ENCODE results near the gene OSTN.
"Not testable (repeated sequence)": the region's sequence is repeated elsewhere in the genome, so short reads cannot be mapped to it uniquely, and the experiment has no call there.

OSTN gene

DNA sequence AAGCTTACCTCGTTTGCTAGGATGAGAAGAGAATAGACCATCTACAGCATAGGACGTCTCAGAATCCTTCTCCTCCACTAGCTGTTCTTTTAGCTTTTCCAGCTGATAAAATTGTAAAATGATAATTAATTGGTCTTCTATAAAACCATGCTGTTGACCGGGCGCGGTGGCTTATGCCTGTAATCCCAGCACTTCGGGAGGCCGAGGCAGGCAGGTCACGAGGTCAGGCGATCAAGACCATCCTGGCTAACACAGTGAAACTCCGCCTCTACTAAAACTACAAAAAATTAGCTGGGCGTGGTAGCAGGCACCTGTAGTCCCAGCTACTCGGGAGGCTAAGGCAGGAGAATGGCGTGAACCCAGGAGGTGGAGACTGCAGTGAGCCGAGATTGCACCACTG lies 76.2 kb downstream of the OSTN start:
- not testable (repeated sequence) for H3K9me3 Mint-ChIP-seq, H3K27ac Mint-ChIP-seq, H3K4me3 Mint-ChIP-seq, H3K27me3 Mint-ChIP-seq, DNase-seq, H3K4me1 Mint-ChIP-seq, ATAC-seq

DNA sequence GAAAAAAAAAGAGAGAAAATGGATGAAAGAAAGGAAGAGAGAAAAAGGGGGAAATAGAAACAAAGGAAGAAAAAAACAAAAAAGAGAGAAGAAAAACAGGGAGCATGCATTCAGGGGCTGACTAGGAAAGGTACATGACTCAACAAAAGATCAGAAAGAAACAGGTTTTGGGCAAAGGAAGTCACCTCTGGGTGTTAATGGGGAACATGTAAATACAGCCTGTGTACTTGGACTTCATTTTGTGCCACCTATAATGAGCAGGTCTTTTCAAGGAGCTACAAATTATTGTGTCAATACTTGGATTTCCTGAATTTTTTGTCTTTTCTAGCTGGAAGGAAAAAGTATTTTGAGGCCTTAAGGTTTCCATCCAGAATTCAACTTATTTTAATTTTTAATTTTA lies 76.7 kb downstream of the OSTN start:
- ATAC-seq: no peak
- H3K27me3 Mint-ChIP-seq: no peaks in the 10 kb centered on the region
- no peak overlapping the region for H3K27ac Mint-ChIP-seq
- DNase-seq: no peak
- H3K9me3 Mint-ChIP-seq: peaks cover 7 to 8% of the 10 kb centered on the region in 2 donors
- H3K4me1 Mint-ChIP-seq: no peaks in the 10 kb centered on the region
- no peak overlapping the region for H3K4me3 Mint-ChIP-seq

DNA sequence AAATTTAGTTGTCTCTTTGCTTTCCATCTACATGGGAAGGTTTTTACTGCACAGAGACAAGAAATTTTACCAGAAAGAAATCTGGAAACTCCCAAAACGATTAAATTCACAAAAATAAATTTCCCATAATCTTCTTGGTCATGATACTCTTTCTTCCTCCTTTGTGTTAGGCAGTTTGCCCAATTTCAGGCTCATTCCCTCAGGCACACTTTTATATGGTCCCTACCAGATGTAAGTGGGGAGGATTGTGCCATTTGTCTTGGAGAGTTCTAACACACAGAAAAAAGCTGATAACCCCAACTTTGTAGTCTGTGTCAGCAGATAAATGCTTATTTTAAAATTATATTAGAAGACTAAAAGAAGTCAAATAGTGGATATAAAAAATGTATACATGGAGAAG lies 81.1 kb downstream of the OSTN start:
- ATAC-seq: no peak
- no peaks in the 10 kb centered on the region for H3K9me3 Mint-ChIP-seq
- H3K27ac Mint-ChIP-seq: no peak overlapping the region
- no peak overlapping the region for H3K4me3 Mint-ChIP-seq
- no peaks in the 10 kb centered on the region for H3K27me3 Mint-ChIP-seq
- H3K4me1 Mint-ChIP-seq: no peaks in the 10 kb centered on the region
- DNase-seq: no peak

DNA sequence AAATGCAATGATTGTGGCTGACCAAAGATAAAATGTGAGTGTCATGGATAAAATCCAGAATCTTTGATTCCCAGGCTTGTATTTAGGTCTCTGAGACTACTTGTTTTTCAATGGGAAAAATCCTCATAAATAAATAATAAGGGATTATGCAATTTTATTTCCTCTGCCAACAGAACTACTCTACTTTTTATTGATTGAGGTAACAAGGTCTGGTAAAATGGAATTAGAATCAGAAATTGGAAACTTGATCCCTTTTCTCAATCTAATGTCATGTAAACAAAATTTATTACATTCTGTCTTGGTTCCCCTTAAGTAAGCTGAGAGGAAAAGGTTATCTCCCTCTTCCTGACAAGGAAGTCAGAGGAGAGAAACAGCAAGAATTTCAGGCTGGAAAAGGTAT lies 81.8 kb downstream of the OSTN start:
- DNase-seq (no peak), ATAC-seq (no peak)
- Mint-ChIP-seq H3K27me3 (no peaks in the 10 kb centered on the region), H3K9me3 (no peaks in the 10 kb centered on the region), H3K4me3 (no peak overlapping the region), H3K4me1 (no peaks in the 10 kb centered on the region), H3K27ac (no peak overlapping the region)

DNA sequence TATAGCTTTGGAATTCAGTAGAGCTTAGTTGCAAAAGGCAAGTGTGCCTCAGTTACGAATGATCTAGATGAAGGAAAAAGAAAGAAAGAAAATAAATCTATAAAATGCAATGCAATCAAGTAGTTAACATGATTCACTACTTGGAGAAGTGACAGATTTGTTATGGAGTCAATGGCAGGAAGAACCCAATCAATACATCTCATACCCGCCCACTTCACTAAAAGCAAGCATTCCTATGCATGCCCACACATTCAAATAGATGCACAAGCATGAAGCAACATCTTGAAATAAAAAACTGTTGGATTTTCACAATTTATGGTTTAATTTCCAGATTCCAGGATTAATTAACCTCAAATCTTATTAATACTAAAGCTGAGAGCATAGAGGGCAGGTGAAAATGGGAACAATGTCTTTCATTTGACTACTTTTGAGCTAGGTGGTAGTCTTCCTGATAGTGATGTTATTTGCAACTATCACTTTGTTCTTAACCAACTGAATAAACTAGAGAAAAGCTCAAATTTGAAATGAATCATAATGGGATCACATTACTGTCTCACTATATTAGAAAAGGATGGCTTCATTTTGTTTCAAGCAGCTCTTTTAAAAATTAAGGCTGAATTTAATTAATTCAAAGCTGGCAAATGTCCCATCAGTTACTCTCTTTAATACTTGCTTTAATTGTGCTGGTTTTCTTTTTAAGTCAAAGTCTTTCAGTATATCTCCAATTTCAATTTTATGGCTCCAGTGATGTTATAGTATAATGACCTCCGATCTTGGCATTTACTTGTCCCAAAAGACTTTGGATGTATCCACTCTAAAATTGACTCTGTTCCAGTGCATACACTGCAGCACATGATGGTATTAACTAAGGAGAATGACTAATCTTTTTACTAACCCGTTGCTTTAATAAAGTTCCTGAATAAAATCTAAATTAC lies 83.5 kb downstream of the OSTN start:
- no peaks in the 10 kb centered on the region for H3K4me1 Mint-ChIP-seq
- H3K4me3 Mint-ChIP-seq: no peak overlapping the region
- H3K9me3 Mint-ChIP-seq: peaks cover 0 to 5% of the 10 kb centered on the region in 2 donors
- ATAC-seq (no peak), DNase-seq (no peak)
- no peaks in the 10 kb centered on the region for H3K27me3 Mint-ChIP-seq
- no peak overlapping the region for H3K27ac Mint-ChIP-seq

DNA sequence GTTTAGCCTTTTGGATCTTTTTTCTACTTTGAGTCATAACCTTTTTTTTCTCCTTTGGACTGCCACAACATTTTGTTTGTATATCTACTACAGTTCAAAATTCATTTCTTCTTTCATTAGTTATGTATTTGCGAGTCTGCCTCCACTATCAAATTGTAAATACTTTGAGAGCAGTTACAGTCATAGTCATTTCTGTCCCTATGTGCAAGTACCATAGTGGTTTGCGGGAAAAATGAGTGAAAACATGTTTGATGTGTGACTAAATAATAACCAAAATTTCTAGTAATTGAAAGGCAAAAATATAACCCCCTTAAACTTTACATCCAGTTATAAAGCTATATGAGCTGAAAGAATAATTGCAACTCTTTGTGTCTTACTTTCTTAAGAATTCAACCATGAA lies 84.4 kb downstream of the OSTN start:
- Mint-ChIP-seq H3K4me1 (no peaks in the 10 kb centered on the region), H3K27me3 (no peaks in the 10 kb centered on the region), H3K4me3 (no peak overlapping the region), H3K27ac (no peak overlapping the region), H3K9me3 (peaks cover 0 to 5% of the 10 kb centered on the region in 2 donors)
- DNase-seq (no peak), ATAC-seq (no peak)

DNA sequence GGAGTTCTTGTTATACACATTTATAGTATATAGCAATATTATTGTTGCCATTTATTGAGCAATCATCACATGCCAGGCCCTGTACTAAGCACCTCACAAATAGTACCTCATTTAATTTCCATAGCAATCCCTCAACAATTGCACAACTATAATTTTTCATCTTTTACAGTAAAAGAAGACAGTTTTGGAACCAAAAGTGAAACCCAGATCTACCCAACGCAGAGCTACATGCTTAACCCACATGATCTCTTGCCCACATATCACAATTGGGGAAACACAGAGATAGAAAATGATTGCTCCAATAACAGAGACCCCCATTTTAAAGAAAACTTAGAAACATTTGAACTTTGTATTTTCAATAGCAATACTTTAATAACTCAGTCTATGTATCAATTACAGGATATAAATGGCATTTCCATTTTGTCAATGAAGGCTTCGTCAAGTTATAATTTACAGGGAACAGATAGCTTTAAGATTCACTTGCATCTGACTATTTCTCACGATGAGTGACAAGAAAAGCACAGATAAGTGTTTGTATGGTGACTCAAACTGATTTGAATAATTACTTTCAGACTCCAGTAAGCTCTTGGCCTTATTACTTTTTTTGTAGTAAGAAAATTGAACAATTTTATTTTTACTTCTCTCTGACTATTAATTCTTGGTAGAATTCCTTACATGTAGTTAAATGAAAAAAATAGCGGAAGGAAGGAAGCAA lies 91.4 kb downstream of the OSTN start:
- no peak for DNase-seq
- no peak overlapping the region for H3K4me3 Mint-ChIP-seq
- ATAC-seq: no peak
- H3K27ac Mint-ChIP-seq: no peak overlapping the region
- H3K4me1 Mint-ChIP-seq: no peaks in the 10 kb centered on the region
- no peaks in the 10 kb centered on the region for H3K27me3 Mint-ChIP-seq
- peaks cover 0 to 5% of the 10 kb centered on the region in 2 donors for H3K9me3 Mint-ChIP-seq

DNA sequence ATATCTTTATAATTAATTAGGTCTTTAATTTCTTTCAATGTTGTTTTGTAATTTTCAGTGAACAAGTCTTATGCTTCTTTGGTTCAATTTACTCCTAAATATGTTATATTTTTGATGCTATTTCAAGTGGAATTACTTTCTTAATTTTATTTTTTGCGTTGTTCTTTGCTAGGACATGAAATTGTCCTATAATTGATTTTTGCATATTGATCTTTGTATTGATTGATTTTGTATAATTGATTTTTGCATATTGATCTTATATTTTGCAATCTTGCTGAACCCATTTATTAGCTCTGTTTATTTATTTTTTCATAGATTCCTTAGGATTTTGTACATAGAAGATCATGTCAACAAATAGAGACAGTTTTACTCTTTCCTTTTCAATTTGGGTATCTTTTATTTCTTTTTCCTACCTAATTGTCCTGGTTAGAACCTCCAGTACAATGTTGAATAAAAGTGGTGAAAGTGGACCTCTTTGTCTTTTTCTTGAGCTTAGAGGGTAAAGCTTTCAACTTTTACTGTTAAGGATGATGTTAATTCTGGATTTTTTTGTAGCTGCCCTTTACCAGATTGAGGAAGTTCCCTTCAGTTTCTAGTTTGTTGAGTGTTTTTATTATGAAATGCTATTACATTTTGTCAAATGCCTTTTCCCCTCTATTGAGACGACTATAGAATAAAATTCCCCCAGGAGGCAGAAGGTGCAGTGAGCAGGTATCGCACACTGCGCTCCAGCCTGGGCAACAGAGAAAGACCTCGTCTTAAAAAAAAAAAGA lies 93.4 kb downstream of the OSTN start:
- no peaks in the 10 kb centered on the region for H3K27me3 Mint-ChIP-seq
- no peak overlapping the region for H3K4me3 Mint-ChIP-seq
- H3K27ac Mint-ChIP-seq: no peak overlapping the region
- no peaks in the 10 kb centered on the region for H3K4me1 Mint-ChIP-seq
- ATAC-seq (no peak), DNase-seq (no peak)
- H3K9me3 Mint-ChIP-seq: no peaks in the 10 kb centered on the region

DNA sequence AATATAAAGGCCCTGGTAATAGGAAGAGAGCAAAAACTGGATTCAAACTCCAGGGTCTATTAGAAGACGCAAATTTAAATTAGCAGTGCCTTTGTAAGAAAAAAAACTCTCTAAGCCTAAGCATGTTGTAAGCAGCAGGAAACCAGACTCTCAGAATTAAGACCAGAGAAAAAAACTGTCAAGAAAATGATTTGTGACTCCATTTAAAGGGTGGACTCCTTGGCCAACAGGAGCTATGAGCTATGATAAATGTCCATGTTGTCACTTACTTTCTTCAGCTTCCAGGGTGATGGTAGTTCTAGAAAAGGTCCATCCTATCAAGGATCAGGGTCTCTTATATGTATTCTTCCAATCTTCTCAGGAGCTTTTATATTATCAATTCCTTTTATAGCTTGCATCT lies 95.2 kb downstream of the OSTN start:
- DNase-seq: no peak
- ATAC-seq: no peak
- no peaks in the 10 kb centered on the region for H3K9me3 Mint-ChIP-seq
- H3K27me3 Mint-ChIP-seq: no peaks in the 10 kb centered on the region
- H3K4me1 Mint-ChIP-seq: no peaks in the 10 kb centered on the region
- no peak overlapping the region for H3K4me3 Mint-ChIP-seq
- no peak overlapping the region for H3K27ac Mint-ChIP-seq

DNA sequence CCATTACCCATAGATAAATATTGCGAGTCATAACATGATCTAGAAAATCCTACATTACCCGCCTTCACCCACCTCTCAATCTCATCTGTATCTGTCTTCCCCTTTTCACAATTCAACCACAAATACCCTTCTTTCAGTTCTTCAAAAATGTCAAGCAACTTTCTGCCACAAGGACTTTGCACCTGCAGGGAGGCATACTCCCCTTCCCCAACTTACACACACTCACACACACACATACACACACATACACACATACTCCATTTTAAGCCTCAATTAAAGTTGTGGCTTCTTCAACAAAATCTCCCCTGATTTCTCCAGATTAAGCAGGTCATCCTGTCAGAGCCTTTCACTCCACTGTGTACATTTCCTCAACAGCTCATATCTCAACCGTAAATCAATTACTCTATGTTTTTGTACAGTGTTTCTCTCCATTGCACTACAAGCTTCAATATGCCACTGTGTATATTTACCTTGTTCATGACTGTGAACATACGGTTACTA lies 97.0 kb downstream of the OSTN start:
- H3K4me3 Mint-ChIP-seq: no peak overlapping the region
- no peak overlapping the region for H3K27ac Mint-ChIP-seq
- no peaks in the 10 kb centered on the region for H3K27me3 Mint-ChIP-seq
- H3K4me1 Mint-ChIP-seq: no peaks in the 10 kb centered on the region
- no peaks in the 10 kb centered on the region for H3K9me3 Mint-ChIP-seq
- no peak for DNase-seq
- ATAC-seq: no peak

DNA sequence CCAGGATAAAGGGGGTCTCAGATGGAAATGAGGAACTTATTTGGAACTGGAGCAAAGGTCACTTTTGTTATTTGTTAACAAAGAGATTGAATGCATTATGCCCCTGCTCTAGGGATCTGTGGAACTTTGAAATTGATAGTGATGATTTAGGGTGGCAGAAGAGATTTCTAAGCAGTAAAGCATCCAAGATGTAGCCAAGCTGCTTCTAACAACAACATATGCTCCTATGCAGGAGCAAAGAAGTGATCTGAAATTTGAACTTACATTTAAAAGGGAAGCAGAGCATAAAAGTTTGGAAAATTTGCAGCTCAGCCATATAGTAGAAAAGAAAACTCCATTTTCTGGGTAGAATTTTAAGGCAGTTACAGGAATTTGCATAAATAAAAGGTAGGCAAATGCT lies 99.8 kb downstream of the OSTN start:
- Mint-ChIP-seq H3K27me3 (no peaks in the 10 kb centered on the region), H3K4me1 (no peaks in the 10 kb centered on the region), H3K9me3 (no peaks in the 10 kb centered on the region), H3K27ac (no peak overlapping the region), H3K4me3 (no peak overlapping the region)
- ATAC-seq (no peak), DNase-seq (no peak)

DNA sequence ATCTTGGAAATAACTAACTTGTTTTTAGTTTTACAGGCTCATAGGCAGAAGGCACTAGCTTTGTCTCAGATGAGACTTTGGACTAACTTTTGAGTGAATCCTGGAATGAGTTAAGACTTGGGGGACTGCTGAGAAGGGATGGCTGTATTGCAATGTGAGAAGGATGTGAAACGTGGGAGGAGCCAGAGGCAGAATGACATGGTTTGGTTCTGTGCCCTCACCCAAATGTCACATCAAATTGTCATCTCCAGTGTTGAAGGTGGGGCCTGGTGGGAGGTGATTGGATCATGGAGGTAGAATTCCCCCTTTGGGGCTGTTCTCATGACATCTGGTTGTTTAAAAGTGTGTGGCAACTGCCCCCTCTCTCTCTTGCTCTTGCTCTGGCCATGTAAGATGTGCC lies 101.4 kb downstream of the OSTN start:
- DNase-seq (no peak), ATAC-seq (no peak)
- H3K27me3 Mint-ChIP-seq: no peaks in the 10 kb centered on the region
- H3K9me3 Mint-ChIP-seq: no peaks in the 10 kb centered on the region
- H3K4me1 Mint-ChIP-seq: no peaks in the 10 kb centered on the region
- no peak overlapping the region for H3K27ac Mint-ChIP-seq
- no peak overlapping the region for H3K4me3 Mint-ChIP-seq

DNA sequence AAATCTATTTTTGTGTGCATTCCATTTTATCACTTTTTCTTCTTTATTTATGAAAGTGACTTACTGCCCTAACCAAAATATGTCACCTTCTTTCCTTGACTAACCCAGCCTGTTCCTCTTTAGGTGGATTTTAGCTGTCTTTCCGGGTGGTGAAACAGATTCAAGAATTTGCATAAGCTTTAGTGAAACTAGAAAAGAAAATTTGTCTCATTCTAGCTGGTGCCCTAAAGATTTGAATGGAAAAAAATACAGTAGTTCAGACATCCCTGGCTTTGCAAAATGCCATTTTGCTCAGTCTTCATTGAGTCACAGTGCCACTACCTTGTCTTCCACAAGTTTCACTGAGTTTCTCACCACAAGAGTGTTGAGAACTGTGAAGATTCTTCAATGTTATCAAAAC lies 102.0 kb downstream of the OSTN start:
- ATAC-seq: no peak
- Mint-ChIP-seq H3K4me3 (no peak overlapping the region), H3K27me3 (no peaks in the 10 kb centered on the region), H3K4me1 (no peaks in the 10 kb centered on the region), H3K27ac (no peak overlapping the region), H3K9me3 (no peaks in the 10 kb centered on the region)
- DNase-seq: no peak

DNA sequence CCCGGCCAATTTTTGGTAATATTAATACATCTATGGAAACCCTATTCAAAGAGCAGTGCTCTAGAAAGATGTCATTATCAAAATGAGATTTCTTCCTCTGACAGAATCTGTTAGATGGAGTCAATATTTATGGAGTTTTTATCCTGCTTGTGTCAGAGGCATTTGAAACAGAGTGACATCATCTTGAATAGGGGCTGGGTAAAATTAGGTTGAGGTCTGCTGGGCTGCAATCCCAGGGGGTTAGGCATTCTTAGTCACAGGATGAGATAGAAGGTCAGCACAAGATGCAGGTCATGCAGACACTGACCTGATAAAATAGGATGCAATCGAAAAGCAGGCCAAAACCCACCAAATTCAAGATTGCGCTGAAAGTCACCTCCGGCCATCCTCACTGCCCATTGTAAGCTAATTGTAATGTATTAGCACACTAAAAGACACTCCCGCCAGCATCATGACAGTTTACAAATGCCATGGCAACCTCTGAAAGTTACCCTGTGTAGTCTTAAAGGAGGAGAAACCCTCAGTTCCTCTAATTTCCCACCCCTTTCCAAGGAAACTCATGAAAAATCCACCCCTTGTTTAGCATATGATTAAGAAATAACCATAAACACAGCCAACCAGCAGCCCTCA lies 102.9 kb downstream of the OSTN start:
- H3K9me3 Mint-ChIP-seq: no peaks in the 10 kb centered on the region
- DNase-seq (no peak), ATAC-seq (no peak)
- no peak overlapping the region for H3K4me3 Mint-ChIP-seq
- no peak overlapping the region for H3K27ac Mint-ChIP-seq
- H3K4me1 Mint-ChIP-seq: no peaks in the 10 kb centered on the region
- no peaks in the 10 kb centered on the region for H3K27me3 Mint-ChIP-seq

DNA sequence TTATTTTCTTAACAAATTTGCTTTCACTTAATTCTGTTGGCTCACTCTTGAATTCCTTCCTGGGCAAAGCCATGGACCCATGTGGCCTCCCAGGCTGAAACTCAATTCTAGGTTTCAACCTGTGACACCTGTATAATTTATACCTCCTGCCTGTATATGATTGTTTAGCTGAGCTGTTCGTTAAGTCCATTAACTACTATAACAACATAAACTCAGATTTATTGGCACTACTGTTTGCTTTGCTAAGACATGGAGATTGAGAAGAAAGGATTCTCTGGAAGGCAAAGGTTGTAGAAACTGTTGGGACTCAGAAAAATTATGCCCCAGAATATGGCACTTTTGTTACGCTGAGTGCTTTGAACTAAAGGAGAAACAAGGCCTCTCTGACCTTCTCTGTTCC lies 103.4 kb downstream of the OSTN start:
- ATAC-seq: no peak
- Mint-ChIP-seq H3K27me3 (no peaks in the 10 kb centered on the region), H3K27ac (no peak overlapping the region)

More for the DNA sequence above, 103.4 kb downstream of the OSTN start:
- Mint-ChIP-seq H3K9me3 (no peaks in the 10 kb centered on the region), H3K4me3 (no peak overlapping the region), H3K4me1 (no peaks in the 10 kb centered on the region)
- no peak for DNase-seq
